Epithelial cell of prostate (primary cell): ENCODE measurements around the gene AMPD3.

Experiments
- DNase-seq: peaks from one replicate; pipeline ENCODE4 v3.0.0-alpha.2; 2011; ENCODE audit warnings: low read depth, low spot score
- H3K27ac ChIP-seq: fragments of 450-650 bp; 2 replicates; pipeline ENCODE4 v1.5.1; 2017; ENCODE audit warnings: mild to moderate bottlenecking

Gene AMPD3

DNA sequence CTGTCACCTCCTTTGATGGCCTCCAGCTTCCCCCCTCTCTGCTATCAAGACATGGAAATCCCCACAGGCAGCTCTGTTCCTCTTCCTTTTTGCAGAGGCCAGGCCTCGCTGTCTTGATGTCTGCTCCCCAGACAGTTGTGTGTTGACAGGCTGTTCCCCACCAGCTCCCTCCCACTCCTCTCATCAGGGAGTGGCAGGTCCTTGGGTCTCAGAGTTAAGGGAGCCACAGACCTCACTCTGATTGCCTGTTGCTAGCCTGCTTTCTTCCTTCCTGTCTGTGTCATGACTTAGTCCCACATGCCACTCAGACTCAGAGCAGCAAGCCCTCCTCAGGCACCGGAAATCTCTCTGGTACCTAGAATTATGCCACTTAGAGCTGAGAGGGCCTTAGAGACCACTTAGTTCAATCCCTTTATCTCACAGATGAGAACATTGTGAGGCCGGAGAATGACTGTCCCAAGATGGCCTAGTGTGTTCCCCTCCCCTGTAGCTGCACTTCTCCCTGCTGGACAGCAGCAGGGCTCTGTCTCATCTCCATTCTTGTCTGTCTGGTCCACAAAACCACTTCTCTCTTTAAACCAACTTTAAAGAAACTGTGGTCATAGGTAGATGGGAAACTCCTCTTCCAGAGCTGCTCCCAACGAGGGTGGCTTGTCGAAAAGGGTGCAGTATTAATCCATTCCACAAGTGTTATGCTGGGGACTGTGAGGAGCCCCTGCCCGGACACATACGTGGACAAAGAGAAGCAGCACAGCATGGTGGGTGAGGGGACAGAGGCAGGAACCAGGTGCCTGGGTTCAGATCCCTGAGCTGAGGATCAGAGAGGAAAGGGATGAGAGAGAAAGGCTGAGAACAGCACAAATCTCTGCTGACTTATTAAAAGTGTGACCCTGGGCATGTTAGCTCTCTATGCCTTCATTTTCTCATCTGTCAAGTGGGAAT is 4.2 kb downstream of the AMPD3 start:
- no peak for DNase-seq
- H3K27ac ChIP-seq: no peak overlapping the region

DNA sequence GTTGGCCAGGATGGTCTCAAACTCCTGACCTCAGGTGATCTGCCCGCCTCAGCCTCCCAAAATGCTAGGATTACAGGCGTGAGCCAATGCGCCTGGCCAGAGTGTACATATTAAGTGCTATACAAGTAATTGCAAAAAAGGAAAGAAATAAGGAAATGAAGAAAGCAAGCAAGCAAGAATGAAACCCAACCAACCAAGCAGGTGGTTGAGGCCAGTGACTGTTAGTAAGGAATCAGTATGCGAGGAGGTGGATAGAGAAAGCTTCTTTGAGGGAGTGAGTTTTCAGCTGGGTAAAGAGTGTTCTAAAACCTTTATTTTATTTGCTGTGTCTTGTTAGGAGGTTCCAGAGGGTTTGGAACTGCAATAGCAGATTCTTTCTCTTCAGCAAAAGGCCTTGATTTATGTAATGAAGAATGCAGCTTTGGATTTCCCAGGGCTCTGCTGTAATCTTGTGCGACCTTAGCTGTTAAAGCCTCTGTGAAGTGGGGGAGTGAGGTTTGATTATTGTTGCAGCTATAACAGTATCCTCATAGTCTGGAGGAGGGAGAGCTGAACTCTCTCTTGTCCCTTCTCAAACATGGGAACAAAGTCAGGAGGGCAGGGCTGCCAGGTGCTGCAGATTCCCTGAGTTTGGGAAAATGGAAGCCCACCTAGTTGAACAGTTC is 5.7 kb downstream of the AMPD3 start:
- H3K27ac ChIP-seq: no peak overlapping the region
- no peak for DNase-seq

DNA sequence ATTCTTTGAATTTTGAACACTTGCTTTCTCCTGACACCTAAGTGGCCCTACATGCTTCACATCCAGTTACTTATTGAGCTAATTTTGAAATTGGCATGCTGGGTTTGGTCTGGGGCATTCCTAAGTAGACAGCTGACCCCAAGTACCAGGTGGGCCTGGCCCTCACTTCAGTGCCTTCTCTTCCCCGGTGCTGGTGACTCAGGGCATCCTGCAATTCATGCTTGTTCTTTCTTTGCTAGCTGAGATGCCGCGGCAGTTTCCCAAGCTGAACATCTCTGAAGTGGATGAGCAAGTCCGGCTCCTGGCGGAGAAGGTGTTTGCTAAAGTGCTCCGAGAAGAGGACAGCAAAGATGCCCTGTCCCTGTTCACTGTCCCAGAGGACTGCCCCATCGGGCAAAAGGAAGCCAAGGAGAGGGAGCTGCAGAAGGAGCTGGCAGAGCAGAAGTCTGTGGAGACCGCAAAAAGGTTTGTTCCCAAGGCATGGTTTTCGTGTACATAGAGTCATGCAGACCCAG is 6.3 kb downstream of the AMPD3 start:
- no peak overlapping the region for H3K27ac ChIP-seq
- DNase-seq: no peak

GRCh38 chr11:10462746-10463300 is 7.8 kb downstream of the AMPD3 start:
- DNase-seq: no peak
- no peak overlapping the region for H3K27ac ChIP-seq

GRCh38 chr11:10473371-10473770 is 18.3 kb downstream of the AMPD3 start:
- no peak for DNase-seq

DNA sequence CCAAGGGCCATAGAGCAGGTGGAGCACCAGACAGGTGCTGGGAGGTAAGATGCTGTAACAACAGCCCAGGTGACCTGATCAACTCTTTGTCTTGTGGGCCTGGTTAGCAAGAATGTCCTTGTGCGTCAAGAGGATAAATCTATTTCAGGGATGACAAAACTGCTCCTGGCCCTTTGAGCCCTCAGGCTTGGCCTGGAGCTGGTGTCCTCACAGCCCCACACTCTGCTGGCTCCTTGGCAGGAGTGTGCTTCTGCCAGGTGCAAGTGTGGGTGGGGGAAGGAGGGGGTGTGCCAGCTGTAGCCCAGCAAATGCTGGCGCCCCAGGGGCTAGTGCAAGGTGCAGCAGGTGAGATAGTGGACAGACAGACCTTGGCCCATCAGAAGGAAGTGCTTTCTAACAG is 19.5 kb downstream of the AMPD3 start:
- no peak overlapping the region for H3K27ac ChIP-seq
- DNase-seq: no peak

More at GRCh38 chr11:10473371-10473770, 18.3 kb downstream of the AMPD3 start:
- no peak overlapping the region for H3K27ac ChIP-seq

- peak overlapping the region; percentile 55 for H3K27ac ChIP-seq
- no peak for DNase-seq
Measured at GRCh38 chr11:10476342-10476741, 21.3 kb downstream of the AMPD3 start.

- peak overlapping the region; percentile 55 for H3K27ac ChIP-seq
- no peak for DNase-seq
Measured at GRCh38 chr11:10476927-10477689, 22.0 kb downstream of the AMPD3 start.

- H3K27ac ChIP-seq: no peak overlapping the region
- DNase-seq: no peak
Measured at GRCh38 chr11:10477690-10478046, 22.6 kb downstream of the AMPD3 start.

- DNase-seq: no peak
- H3K27ac ChIP-seq: no peak overlapping the region
Measured at GRCh38 chr11:10478066-10478465, 23.0 kb downstream of the AMPD3 start.

DNA sequence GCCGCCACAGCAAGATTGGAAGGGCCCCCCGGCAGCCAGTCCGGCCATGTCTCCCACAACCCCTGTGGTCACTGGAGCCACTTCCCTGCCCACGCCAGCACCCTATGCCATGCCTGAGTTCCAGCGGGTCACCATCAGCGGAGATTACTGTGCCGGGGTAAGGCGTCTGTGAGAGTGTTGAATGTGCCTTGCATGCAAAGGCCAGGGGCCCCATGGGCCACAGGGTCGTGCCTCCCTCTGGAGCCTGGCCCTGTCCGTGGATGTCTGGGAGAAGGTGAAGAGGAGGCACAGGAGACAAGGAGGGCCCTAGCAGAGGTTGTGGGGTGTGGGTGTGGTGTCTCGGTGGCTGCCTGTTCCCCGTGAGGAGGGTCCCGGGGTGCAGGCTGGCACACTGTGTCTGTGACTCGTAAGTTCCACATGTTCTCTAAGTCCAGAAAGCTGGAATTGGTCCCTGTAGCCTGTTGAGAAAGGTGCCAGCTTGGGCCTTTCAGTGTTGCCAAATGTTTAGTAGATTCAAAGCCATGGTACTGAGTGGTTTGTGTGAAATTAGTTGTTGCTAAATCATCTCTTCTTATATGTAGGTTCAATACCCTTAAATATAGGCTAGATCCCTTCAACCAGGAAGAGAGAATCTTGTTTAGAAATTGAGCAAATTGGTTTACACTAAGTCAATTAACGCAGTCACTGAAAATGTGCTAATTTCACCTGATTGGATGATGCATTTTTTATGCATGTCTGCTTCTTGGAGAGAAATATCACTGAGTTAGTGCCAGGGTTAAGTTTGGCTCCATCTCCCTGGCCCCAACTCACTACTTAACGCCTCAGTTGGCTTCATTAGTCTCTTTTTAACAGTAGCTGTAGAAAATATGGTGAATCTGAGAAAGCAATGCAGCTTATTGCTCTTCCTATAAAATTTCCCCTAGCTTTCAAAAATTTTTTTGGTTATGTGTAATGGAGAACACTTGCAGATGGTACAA is 23.8 kb downstream of the AMPD3 start:
- H3K27ac ChIP-seq: no peak overlapping the region
- no peak for DNase-seq

- DNase-seq: no peak
- no peak overlapping the region for H3K27ac ChIP-seq
Measured at GRCh38 chr11:10480026-10480425, 25.0 kb downstream of the AMPD3 start.

GRCh38 chr11:10480760-10481159 is 25.7 kb downstream of the AMPD3 start:
- no peak for DNase-seq
- no peak overlapping the region for H3K27ac ChIP-seq

GRCh38 chr11:10481560-10482349 is 26.7 kb downstream of the AMPD3 start:
- no peak for DNase-seq
- no peak overlapping the region for H3K27ac ChIP-seq

- H3K27ac ChIP-seq: no peak overlapping the region
- no peak for DNase-seq
Measured at GRCh38 chr11:10483174-10483573, 28.1 kb downstream of the AMPD3 start.

DNA sequence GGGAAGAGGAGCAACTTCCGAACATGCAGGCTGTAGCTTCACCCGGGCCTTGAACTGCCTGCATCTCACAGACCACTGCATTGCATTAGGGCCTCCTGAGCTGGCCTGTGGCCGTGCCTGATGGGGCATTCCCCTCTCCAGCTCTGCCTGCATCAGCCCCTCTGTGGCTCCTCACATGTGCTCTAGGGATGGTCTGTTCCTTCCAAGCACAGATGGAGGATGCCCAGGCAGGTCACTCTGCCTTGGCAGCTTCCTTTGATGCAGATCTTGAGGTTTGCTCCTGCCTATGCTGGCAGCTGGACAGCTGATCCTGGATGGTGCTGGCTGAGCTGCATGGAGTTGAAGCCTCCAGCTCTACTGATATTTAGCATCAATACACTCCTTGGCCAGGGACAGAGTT is 28.5 kb downstream of the AMPD3 start:
- H3K27ac ChIP-seq: no peak overlapping the region
- no peak for DNase-seq

- no peak for DNase-seq
- no peak overlapping the region for H3K27ac ChIP-seq
Measured at GRCh38 chr11:10484461-10485180, 29.6 kb downstream of the AMPD3 start.

- no peak for DNase-seq
- H3K27ac ChIP-seq: peak overlapping the region; percentile 98
Measured at GRCh38 chr11:10485646-10486045, 30.6 kb downstream of the AMPD3 start.
